ENCODE results near the gene TENT5C.
A peak's percentile ranks its signal among the peaks of the same experiment; 100 is the strongest.

The TENT5C gene

GRCh38 chr1:117659550-117660270, 53.9 kb downstream of the TENT5C start:
- DNase-seq: no peak

DNA sequence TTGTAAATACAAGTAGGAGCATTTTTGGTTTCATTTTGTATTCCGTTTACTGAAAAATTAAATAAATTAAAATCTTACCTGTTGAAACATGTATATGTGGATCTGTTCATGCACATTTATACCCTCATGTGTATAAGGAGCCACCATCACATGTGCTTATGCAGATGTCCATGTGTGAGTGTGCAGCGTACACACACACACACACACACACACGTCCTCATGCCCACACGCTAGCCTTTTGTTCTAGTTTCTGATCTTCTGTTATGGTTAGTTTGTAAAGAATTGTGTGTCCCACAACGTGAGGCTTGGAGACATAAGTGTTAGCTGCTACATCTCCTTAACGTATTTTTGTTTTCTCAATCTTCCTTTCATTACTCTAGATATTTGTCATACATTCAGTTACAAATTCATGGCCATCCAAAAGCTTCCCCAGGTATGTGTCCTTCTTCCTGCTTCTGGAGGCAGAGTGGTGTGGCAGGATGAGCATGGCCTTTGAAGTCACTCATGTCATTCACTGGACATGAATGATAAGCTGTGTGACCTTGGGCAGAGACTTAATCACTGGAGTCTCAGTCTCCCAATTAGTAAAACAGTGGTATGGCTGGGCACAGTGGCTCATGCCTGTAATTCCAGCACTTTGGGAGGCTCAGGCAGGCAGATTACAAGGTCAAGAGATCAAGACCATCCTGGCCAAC, 54.6 kb downstream of the TENT5C start:
- DNase-seq: no peak

GRCh38 chr1:117661027-117661426, 55.2 kb downstream of the TENT5C start:
- no peak for DNase-seq

- DNase-seq: no peak
Measured at GRCh38 chr1:117662667-117663066, 56.8 kb downstream of the TENT5C start.

DNA sequence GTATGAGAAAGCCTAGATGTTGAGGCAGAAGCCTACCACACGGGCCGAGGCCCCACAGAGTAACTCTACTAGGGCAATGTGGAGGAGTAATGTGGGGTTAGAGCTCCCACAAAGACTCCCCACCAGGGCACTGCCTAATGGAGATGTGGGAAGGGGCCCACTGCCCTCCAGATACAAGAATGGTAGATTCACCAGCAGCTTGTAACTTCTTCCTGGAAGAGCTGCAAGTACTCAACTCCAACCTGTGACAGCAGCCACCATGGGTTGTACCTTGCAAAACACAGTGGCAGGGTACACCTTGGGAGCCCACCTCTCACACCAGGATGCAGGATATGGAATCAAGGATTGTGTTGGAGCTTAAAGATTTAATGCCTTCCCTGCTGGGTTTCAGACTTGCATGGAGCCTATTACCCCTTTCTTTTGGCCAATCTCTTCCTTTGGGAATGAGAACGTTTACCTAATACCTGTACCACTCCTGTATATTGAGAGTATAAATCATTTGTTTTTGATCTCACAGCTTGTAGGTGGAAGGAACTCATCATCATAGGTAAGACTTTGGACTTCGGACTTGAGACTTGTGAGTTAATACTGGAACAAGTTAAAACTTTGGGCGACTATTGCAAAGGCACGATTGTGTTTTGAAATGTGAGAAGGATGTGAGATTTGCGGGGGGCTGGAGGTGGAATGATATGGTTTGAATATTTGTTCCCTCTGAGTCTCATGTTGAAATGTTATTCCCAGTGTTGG, 57.5 kb downstream of the TENT5C start:
- DNase-seq: no peak

DNA sequence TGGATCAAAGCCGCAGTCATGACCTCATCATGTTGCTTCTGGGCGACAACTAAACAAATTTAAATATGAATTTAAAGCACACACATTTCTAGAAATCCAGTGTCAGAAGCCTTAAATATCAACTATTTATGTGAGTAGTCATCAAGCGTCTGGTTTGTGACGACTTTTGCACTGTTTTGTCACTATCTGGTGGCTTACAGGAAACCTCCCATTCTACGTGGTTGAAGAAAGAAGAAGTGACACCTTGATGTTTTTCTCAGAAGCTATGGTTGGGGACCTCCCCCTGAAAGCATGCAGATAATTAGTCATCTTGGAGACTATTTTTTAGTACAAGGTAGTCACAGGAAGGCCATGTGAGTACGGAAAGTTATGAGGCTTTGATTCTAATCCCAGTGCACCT, 58.5 kb downstream of the TENT5C start:
- DNase-seq: no peak

GRCh38 chr1:117665556-117666270, 59.9 kb downstream of the TENT5C start:
- DNase-seq: no peak

DNA sequence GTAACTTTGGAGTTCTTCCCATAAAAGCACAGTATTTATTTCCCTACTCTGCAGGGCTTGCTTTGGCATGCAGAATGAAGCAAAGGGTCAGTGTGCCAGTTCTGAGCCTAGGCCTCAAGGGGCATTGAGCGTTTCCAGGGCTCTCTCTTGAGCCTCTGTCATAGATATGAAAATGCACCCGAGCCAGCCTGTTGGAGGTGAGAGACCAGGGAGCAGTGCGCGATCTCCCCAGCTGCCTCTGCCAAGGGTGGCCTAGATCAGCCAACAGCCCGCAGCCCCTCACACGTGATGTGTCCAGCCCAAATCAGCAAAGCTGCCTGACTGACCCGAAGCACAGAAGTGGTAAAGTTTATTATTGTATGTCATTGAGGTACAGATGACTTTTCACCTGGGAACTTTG, 63.7 kb downstream of the TENT5C start:
- no peak for DNase-seq

- no peak for DNase-seq
Measured at GRCh38 chr1:117670976-117671780, 65.3 kb downstream of the TENT5C start.

- DNase-seq: peak; percentile 57
Measured at GRCh38 chr1:117671781-117672501, 66.1 kb downstream of the TENT5C start.

DNA sequence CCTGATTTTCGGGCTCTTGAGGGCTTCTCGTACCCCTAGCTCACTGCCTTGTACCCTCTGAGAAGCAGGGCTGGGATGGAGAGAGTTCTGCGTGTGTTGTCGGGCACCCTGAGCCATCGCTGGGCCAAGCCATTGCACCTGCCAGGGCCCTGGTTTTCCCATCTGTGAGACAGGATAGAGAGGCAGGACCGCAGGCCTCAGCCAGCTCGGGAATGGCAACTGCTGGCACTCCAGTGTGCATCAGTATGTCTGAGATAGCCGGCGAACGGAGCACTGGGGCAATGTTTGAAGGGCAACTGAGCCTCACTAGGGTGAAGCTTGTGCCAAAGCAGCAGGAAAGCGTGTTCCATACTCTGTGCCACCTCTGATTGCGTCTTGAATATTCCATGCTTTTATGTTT, 66.9 kb downstream of the TENT5C start:
- no peak for DNase-seq

- no peak for DNase-seq
Measured at GRCh38 chr1:117673405-117673804, 67.6 kb downstream of the TENT5C start.

DNA sequence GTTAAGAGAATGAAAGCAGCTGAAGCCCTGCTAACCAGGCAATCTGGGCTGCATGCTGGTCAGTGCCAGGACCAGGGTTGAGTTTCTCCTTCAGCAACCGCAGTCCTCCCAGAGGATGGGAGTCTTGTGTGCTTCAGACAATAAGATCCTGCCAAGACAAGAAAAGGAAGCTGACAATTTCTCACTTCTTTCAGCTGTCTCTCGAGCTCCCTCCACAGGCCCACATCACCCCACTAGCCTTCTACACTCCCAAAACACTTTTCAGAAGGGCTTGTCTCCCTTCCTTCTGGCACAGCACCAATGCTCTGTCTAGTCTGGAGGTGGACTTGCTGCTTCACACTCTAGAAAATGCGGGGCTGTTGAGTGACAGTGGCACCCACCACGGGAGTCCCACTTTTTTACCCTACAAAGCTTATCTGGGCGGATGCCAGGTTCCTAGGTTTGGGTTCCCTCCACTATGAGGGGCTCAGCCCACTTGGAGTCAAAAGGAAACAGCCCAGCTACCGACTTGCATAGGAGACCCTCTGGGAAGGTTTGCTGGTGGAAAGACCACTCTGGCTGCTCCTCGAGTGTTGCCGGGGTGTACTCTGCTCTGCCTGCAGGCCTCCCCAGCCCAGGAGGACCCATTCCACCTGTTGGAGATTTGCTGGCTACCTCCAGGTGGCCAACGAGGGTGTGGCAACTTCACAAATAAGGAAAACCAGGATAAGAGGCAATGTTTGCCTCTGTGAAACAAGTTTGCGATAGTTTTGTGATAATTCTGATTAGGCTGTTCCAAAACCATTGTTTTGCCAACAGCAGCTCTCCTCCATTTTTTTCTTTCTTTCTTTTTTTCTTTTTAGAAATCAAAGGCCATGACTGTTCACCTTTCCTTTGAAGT, 68.9 kb downstream of the TENT5C start:
- DNase-seq: no peak

- no peak for DNase-seq
Measured at GRCh38 chr1:117675907-117676430, 70.1 kb downstream of the TENT5C start.

DNA sequence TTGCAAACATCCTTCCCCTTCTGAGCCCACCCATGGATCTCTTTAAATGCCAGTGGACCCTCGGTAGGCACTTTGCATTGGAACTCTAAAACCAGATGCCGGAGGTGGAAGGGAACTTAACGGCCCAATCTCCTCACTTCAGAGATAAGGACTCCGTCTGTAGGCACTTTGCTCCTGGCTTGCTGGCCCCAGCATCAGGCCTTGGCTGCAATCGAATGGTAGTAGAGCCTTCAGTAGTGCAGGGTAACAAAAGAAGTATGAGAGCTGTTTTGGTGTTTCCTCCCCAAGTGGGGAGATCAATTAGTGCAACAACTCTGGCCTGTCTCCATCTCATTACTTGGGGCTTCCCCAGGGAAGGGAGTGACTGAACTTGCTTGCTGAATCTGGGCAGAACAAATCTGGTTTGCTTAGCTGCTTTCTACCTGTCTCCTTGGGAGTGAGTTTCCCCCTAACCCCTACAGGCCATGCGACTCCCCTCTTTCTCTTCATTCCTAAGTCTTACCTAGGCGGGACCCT, 70.8 kb downstream of the TENT5C start:
- no peak for DNase-seq

All from right hindlimb (tissue), 1 donor.